HEK293 (cell line): Measurements from ENCODE around the gene ZFR.
A peak's percentile ranks its signal among the peaks of the same experiment; 100 is the strongest.

Experiments used
- CTCF ChIA-PET: fragments of 350-600 bp; formaldehyde crosslinking; extraction: SDS; loops from one replicate; lab custom pipeline; 2021; ENCODE audit warnings: antibody characterized with exemption; lab: Yijun Ruan, JAX
- POLR2A ChIA-PET: fragments of 300-600 bp; formaldehyde crosslinking; extraction: SDS; loops from one replicate; lab custom pipeline; 2020; ENCODE audit warnings: antibody characterized with exemption, inconsistent platforms; lab: Yijun Ruan, JAX
- H3K27ac ChIP-seq: fragments of 200-500 bp; sonication (Bioruptor generic); 2 replicates; pipeline ENCODE4 v1.5.1; 2014; ENCODE audit warnings: low read depth, low read length, control low read depth, inconsistent platforms; ENCODE audit errors: extremely low read depth
- H3K36me3 ChIP-seq, 2 experiments: fragments of 200-500 bp in 1 of 2; sonication (Bioruptor generic) in 1 of 2; 1 replicate in 1 of 2; 2 replicates in 1 of 2; pipeline ENCODE4 v1.5.1; 2014 to 2017; ENCODE audit warnings: inconsistent platforms in 2 of 2, low read length in 2 of 2; ENCODE audit not compliant: control insufficient read depth in 2 of 2, insufficient read depth in 1 of 2
- H3K4me1 ChIP-seq: fragments of 200-500 bp; sonication (Bioruptor generic); 2 replicates; pipeline ENCODE4 v1.5.1; 2014; ENCODE audit warnings: mild to moderate bottlenecking, low read length, inconsistent platforms; ENCODE audit not compliant: control insufficient read depth, insufficient read depth
- H3K4me3 ChIP-seq: 2 replicates; pipeline ENCODE4 v1.5.1; 2011; ENCODE audit warnings: low read depth, mild to moderate bottlenecking, control low read depth, low read length, moderate library complexity
- H3K9me3 ChIP-seq: fragments of 200-500 bp; sonication (Bioruptor generic); 2 replicates; pipeline ENCODE4 v1.5.1; 2014; ENCODE audit warnings: low read depth, low read length, inconsistent platforms; ENCODE audit not compliant: control insufficient read depth, insufficient read depth
- HIC1 ChIP-seq: fragments of 450-650 bp; formaldehyde crosslinking; IDR thresholded peaks from 2 replicates; pipeline ENCODE4 v1.5.1; 2016; ENCODE audit warnings: missing biosample characterization, missing genetic modification characterization
- HOXA7 ChIP-seq: sonication (generic); formaldehyde crosslinking; IDR thresholded peaks from 2 replicates; pipeline ENCODE4 v1.8.1; 2022; ENCODE audit warnings: missing genetic modification reagents, borderline replicate concordance
- KLF7 ChIP-seq: fragments of 450-650 bp; formaldehyde crosslinking; IDR thresholded peaks from 2 replicates; pipeline ENCODE4 v1.5.1; 2016; ENCODE audit warnings: missing biosample characterization, missing genetic modification characterization, borderline replicate concordance
- MZF1 ChIP-seq: fragments of 450-650 bp; formaldehyde crosslinking; IDR thresholded peaks from 2 replicates; pipeline ENCODE4 v1.5.1; 2017; ENCODE audit warnings: missing biosample characterization, missing genetic modification characterization, borderline replicate concordance
- PATZ1 ChIP-seq: fragments of 450-650 bp; formaldehyde crosslinking; IDR thresholded peaks from 2 replicates; pipeline ENCODE4 v1.5.1; 2016; ENCODE audit warnings: missing biosample characterization, missing genetic modification characterization
- SCRT1 ChIP-seq: fragments of 450-650 bp; formaldehyde crosslinking; IDR thresholded peaks from 2 replicates; pipeline ENCODE4 v1.5.1; 2016; ENCODE audit warnings: missing biosample characterization, missing genetic modification characterization, borderline replicate concordance
- SCRT2 ChIP-seq: fragments of 450-650 bp; formaldehyde crosslinking; IDR thresholded peaks from 2 replicates; pipeline ENCODE4 v1.5.1; 2016; ENCODE audit warnings: missing biosample characterization, missing genetic modification characterization
- ZBTB17 ChIP-seq: fragments of 450-650 bp; formaldehyde crosslinking; IDR thresholded peaks from 2 replicates; pipeline ENCODE4 v1.5.1; 2016; ENCODE audit warnings: missing biosample characterization, missing genetic modification characterization
- ZNF121 ChIP-seq: fragments of 450-650 bp; formaldehyde crosslinking; IDR thresholded peaks from 2 replicates; pipeline ENCODE4 v1.5.1; 2016; ENCODE audit warnings: missing biosample characterization, missing genetic modification characterization
- ZNF155 ChIP-seq: fragments of 450-650 bp; formaldehyde crosslinking; IDR thresholded peaks from 2 replicates; pipeline ENCODE4 v1.5.1; 2016; ENCODE audit warnings: missing biosample characterization, missing genetic modification characterization
- ZNF157 ChIP-seq: fragments of 450-650 bp; formaldehyde crosslinking; IDR thresholded peaks from 2 replicates; pipeline ENCODE4 v1.5.1; 2016; ENCODE audit warnings: missing biosample characterization, missing genetic modification characterization
- ZNF311 ChIP-seq: fragments of 450-650 bp; formaldehyde crosslinking; IDR thresholded peaks from 2 replicates; pipeline ENCODE4 v1.5.1; 2017; ENCODE audit warnings: missing biosample characterization, missing genetic modification characterization, borderline replicate concordance
- ZNF324 ChIP-seq: fragments of 450-650 bp; formaldehyde crosslinking; IDR thresholded peaks from 2 replicates; pipeline ENCODE4 v1.5.1; 2016; ENCODE audit warnings: missing biosample characterization, missing genetic modification characterization
- ZNF362 ChIP-seq: fragments of 450-650 bp; formaldehyde crosslinking; IDR thresholded peaks from 2 replicates; pipeline ENCODE4 v1.5.1; 2016; ENCODE audit warnings: missing biosample characterization, missing genetic modification characterization
- ZNF514 ChIP-seq: fragments of 450-650 bp; formaldehyde crosslinking; IDR thresholded peaks from 2 replicates; pipeline ENCODE4 v1.5.1; 2016; ENCODE audit warnings: missing biosample characterization, missing genetic modification characterization
- ZNF518A ChIP-seq: fragments of 450-650 bp; formaldehyde crosslinking; conservative IDR thresholded peaks from 2 replicates; pipeline ENCODE4 v1.5.1; 2016; ENCODE audit warnings: low read depth, missing biosample characterization, missing genetic modification characterization
- ZNF548 ChIP-seq: fragments of 450-650 bp; formaldehyde crosslinking; IDR thresholded peaks from 2 replicates; pipeline ENCODE4 v1.5.1; 2016; ENCODE audit warnings: missing biosample characterization, missing genetic modification characterization
- ZNF658 ChIP-seq: fragments of 450-650 bp; formaldehyde crosslinking; IDR thresholded peaks from 2 replicates; pipeline ENCODE4; 2016; ENCODE audit warnings: missing biosample characterization, missing genetic modification characterization
- ZNF747 ChIP-seq: fragments of 450-650 bp; formaldehyde crosslinking; IDR thresholded peaks from 2 replicates; pipeline ENCODE4 v1.5.1; 2016; ENCODE audit warnings: missing biosample characterization, missing genetic modification characterization
- ZNF777 ChIP-seq: fragments of 450-650 bp; formaldehyde crosslinking; IDR thresholded peaks from 2 replicates; pipeline ENCODE4 v1.5.1; 2017; ENCODE audit warnings: missing biosample characterization, missing genetic modification characterization, borderline replicate concordance
- TF ChIP-seq, protein P1 (sequence below): fragments of 450-650 bp; formaldehyde crosslinking; IDR thresholded peaks from 2 replicates; pipeline ENCODE4 v1.5.1; 2017; ENCODE audit warnings: missing biosample characterization, missing genetic modification characterization
- TF ChIP-seq, protein P2 (sequence below): fragments of 450-650 bp; formaldehyde crosslinking; IDR thresholded peaks from 2 replicates; pipeline ENCODE4 v1.5.1; 2016; ENCODE audit warnings: missing biosample characterization, missing genetic modification characterization

The ZFR gene

GRCh38 chr5:32475334-32476097 is 31.0 kb upstream of the ZFR start:
- ChIA-PET POLR2A (no interaction called here), CTCF (interaction anchor here (2.8 kb wide), 1 partner anchor 14 kb away, joined by 19 read pairs; no protein-coding TSS in a partner anchor)
- no peaks in the 10 kb centered on the region for H3K36me3 ChIP-seq
- no peak for TF ChIP-seq ZNF155 (tag by site-specific recombination)
- TF ChIP-seq ZNF514 (tag by site-specific recombination), result no peak
- no peak for TF ChIP-seq ZNF548 (tag by site-specific recombination)
- no peak for TF ChIP-seq ZBTB17
- no peak for TF ChIP-seq ZNF518A (tag by site-specific recombination)
- no peak for TF ChIP-seq ZNF777 (tag by site-specific recombination)
- no peak for TF ChIP-seq ZNF311
- TF ChIP-seq ZNF362 (tag by site-specific recombination), result peak; percentile 79
- no peak for TF ChIP-seq ZNF747 (tag by site-specific recombination)
- no peak for TF ChIP-seq HIC1
- TF ChIP-seq, protein P1, sequence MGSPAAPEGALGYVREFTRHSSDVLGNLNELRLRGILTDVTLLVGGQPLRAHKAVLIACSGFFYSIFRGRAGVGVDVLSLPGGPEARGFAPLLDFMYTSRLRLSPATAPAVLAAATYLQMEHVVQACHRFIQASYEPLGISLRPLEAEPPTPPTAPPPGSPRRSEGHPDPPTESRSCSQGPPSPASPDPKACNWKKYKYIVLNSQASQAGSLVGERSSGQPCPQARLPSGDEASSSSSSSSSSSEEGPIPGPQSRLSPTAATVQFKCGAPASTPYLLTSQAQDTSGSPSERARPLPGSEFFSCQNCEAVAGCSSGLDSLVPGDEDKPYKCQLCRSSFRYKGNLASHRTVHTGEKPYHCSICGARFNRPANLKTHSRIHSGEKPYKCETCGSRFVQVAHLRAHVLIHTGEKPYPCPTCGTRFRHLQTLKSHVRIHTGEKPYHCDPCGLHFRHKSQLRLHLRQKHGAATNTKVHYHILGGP (tag by site-specific recombination), result no peak
- no peak for TF ChIP-seq KLF7 (tag by site-specific recombination)
- peak; percentile 87 for TF ChIP-seq SCRT1
- peak; percentile 92 for TF ChIP-seq SCRT2
- no peak for TF ChIP-seq ZNF658 (tag by site-specific recombination)
- TF ChIP-seq HOXA7, result no peak
- TF ChIP-seq PATZ1, result no peak
- TF ChIP-seq ZNF157 (tag by site-specific recombination), result no peak
- TF ChIP-seq, protein P2, sequence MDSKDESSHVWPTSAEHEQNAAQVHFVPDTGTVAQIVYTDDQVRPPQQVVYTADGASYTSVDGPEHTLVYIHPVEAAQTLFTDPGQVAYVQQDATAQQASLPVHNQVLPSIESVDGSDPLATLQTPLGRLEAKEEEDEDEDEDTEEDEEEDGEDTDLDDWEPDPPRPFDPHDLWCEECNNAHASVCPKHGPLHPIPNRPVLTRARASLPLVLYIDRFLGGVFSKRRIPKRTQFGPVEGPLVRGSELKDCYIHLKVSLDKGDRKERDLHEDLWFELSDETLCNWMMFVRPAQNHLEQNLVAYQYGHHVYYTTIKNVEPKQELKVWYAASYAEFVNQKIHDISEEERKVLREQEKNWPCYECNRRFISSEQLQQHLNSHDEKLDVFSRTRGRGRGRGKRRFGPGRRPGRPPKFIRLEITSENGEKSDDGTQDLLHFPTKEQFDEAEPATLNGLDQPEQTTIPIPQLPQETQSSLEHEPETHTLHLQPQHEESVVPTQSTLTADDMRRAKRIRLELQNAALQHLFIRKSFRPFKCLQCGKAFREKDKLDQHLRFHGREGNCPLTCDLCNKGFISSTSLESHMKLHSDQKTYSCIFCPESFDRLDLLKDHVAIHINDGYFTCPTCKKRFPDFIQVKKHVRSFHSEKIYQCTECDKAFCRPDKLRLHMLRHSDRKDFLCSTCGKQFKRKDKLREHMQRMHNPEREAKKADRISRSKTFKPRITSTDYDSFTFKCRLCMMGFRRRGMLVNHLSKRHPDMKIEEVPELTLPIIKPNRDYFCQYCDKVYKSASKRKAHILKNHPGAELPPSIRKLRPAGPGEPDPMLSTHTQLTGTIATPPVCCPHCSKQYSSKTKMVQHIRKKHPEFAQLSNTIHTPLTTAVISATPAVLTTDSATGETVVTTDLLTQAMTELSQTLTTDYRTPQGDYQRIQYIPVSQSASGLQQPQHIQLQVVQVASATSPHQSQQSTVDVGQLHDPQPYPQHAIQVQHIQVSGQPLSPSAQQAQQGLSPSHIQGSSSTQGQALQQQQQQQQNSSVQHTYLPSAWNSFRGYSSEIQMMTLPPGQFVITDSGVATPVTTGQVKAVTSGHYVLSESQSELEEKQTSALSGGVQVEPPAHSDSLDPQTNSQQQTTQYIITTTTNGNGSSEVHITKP (tag by site-specific recombination), result 0 out of 2 replicates have a peak, but pooled peaks have one; percentile 35
- no peak for TF ChIP-seq ZNF324 (tag by site-specific recombination)
- no peak for TF ChIP-seq MZF1
- TF ChIP-seq ZNF121 (tag by site-specific recombination), result no peak

More at GRCh38 chr5:32475334-32476097, 31.0 kb upstream of the ZFR start:
- Histone ChIP-seq H3K9me3 (no peaks in the 10 kb centered on the region), H3K27ac (no peak overlapping the region), H3K4me3 (no peak overlapping the region), H3K4me1 (peaks cover 10% of the 10 kb centered on the region)
